Pancreas (tissue), 10 donors: ENCODE measurements around the gene TSC22D4. TPM values are rescaled to one million over a fixed set of nuclear protein-coding genes. Genes with fewer than 3 reads are reported as not detected.
A peak's percentile ranks its signal among the peaks of the same experiment; 100 is the strongest.

ENCODE experiments used
- ATAC-seq, 4 donors: fragments of 200-7000 bp; cut with Tn5 transposase; one replicate each; pipeline versions ENCODE4 v1.8.0 to v1.9.1; 2020; ENCODE audit warnings: mild to moderate bottlenecking in 4 of 4, moderate library complexity in 4 of 4
- DNase-seq, 6 donors: peaks; one replicate each; pipeline ENCODE4 v3.0.0-alpha.2; 2020
- FAIRE-seq: peaks from 2 replicates; lab custom pipeline; 2012; peaks lifted over from hg19 to GRCh38; lab: Jason Lieb, UNC
- H3K27ac ChIP-seq, 4 donors: fragments of 200-600 bp; sonication (generic); 1 replicate in 3 of 4; 2 replicates in 1 of 4; pipeline versions ENCODE4 v1.5.0 to v1.8.0; 2020
- H3K27me3 ChIP-seq, 4 donors: fragments of 200-600 bp; one replicate each; pipeline ENCODE4 v1.8.0; 2021
- H3K36me3 ChIP-seq, 3 donors: fragments of 200-600 bp; sonication (generic) in 1 of 3; one replicate each; pipeline versions ENCODE4 v1.5.0 to v1.8.0; 2020 to 2021
- H3K4me1 ChIP-seq, 3 donors: fragments of 200-600 bp; one replicate each; pipeline ENCODE4 v1.8.0; 2021
- H3K4me3 ChIP-seq, 4 donors: fragments of 200-600 bp; sonication (generic) in 2 of 4; one replicate each; pipeline versions ENCODE4 v1.5.0 to v1.8.0; 2020 to 2021
- H3K9me3 ChIP-seq, 4 donors: fragments of 200-600 bp; one replicate each; pipeline ENCODE4 v1.8.0; 2021
- CTCF ChIP-seq, 4 donors: fragments of 200-600 bp; sonication (generic) in 3 of 4; IDR thresholded peaks; one replicate each; pipeline versions ENCODE4 v1.5.0 to v1.8.0; 2021; ENCODE audit warnings: antibody characterized with exemption in 4 of 4
- WGBS, 2 donors: extraction: QIAGEN DNeasy Blood & Tissue Kit; methylation state at CpG; one replicate each; pipeline ENCODE4 v1.1.7; 2013; 5-methylcytosine and 5-hydroxymethylcytosine counted together
- intact Hi-C, 3 donors: fragments of 100-400 bp; cut with DNase I; formaldehyde crosslinking; loops; one replicate each; pipeline versions ENCODE4 v1.11.1 to v1.14.2; 2022
- polyA plus RNA-seq, 2 donors: library from polyadenylated mRNA; stranded (reverse); fragments of 200-250 nt; gene quantifications; one replicate each; pipeline ENCODE4 v1.2.3, GENCODE V29; 2013
- total RNA-seq, 6 donors: library from RNA; stranded (reverse); fragmentation: NEBNext Ultra II Directional in 4 of 6; extraction: Animal tissue kit (Norgen Biotek cat#: 25700) in 4 of 6; gene quantifications; one replicate each; pipeline versions ENCODE4 v1.2.1 to v1.2.4, GENCODE V29; 2021 to 2023
- donor health status: healthy with polysubstance abuse.
- donor health status: DM: no; HTN: no; CAD: no; lungs with moderate emphysema.
- donor health status: DM: no; HTN: no; CAD: no.
- donor health status: control.
- donor health status: control.
- donor health status: Bipolar disorder and iron deficiency.
- donor health status: DM: yes; HTN: yes; CAD: no.
- donor health status: DM: no; HTN: no; CAD: no.
- donor health status: DM: no; HTN: no; CAD: no.
- donor health status: DM: yes; HTN: yes; CAD: no.

The TSC22D4 gene
- total and polyA plus RNA-seq, 8 donors: 17.4 to 44.6 (median 20.8) TPM

GRCh38 chr7:100483722-100484672 is 5.0 kb upstream of the TSC22D4 start, which contains the start of gene NYAP1:
Gene NYAP1, plus strand, starts transcription at chr7:100483927. Its CDS starts 1,385 bp downstream, at chr7:100485312.
- WGBS, 2 donors: 28 to 70% methylated on average over 15 to 45 of the region's 45 CpGs
- peak within 1 kb of the TSS; percentile 49 to 55 (median 50) for H3K4me3 ChIP-seq
- peak in 5 of 6 donors; percentile 51 to 85 (median 69) for DNase-seq
- H3K36me3 ChIP-seq: no peaks in the 10 kb centered on the region
- peak; percentile 32 to 53 (median 50) for ATAC-seq
- H3K9me3 ChIP-seq: no peaks in the 10 kb centered on the region
- no peaks in the 10 kb centered on the region for H3K27me3 ChIP-seq
- TF ChIP-seq CTCF (IDR thresholded peaks at IDR 0.05): no peak
- intact Hi-C loops: loop anchor here in 1 of 3 donors (10.0 kb wide), 1 partner anchor 51 kb away; the partner anchor contains the start of gene AGFG2
- FAIRE-seq: no peak
- peaks cover 0 to 8% (median 7%) of the 10 kb centered on the region in 3 donors for H3K4me1 ChIP-seq
- H3K27ac ChIP-seq: peak within 1 kb of the TSS in 1 of 4 donors; percentile 22

DNA sequence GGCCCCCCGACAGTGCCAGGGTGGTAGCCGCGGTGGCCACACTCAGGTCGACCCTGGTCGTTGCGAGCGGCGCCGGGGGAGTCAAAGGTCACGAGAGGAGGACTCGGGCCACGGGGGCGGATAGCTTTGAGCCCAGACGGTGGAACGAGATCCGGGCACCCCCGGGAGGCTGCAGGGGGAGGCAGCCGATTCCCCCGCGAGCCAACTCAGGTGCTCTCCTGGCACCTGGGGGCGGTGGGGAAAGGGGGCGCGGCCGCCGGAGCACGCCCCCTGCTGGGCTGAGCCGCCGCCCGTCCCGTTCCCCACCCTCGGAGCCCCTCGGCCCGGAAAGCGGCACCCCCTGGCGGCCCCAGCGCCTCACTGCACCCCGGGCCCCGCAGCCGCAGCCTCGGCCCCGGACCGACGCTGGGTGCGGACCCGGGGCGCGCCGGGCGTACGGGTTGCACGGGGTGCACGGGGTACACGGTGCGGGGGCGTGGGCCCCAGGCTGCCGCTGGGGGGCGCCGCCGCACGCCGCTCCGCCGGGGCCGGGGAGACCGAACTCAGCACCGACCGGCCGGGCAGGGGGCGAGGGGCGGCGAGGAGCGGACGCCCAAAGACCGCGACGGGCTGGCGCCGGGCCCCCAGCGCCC is 4.2 kb upstream of the TSC22D4 start:
- Histone ChIP-seq H3K4me1 (peaks cover 0 to 8% (median 7%) of the 10 kb centered on the region in 3 donors), H3K27ac (peak overlapping the region in 1 of 4 donors; percentile 22), H3K36me3 (no peaks in the 10 kb centered on the region), H3K4me3 (peak overlapping the region; percentile 49 to 55 (median 50)), H3K27me3 (no peaks in the 10 kb centered on the region), H3K9me3 (no peaks in the 10 kb centered on the region)
- TF ChIP-seq CTCF (IDR thresholded peaks at IDR 0.05): peak; percentile 89 to 98 (median 93)
- intact Hi-C loops: loop anchor here in 1 of 3 donors (10.0 kb wide), 1 partner anchor 52 kb away; the partner anchor contains the start of gene AGFG2
- ATAC-seq (peak; percentile 57 to 73 (median 71)), FAIRE-seq (no peak), DNase-seq (peak in 5 of 6 donors; percentile 59 to 93 (median 78))
- WGBS, 2 donors: 0 to 1% methylated on average over 44 to 79 of the region's 79 CpGs

GRCh38 chr7:100482728-100483089 is 3.7 kb upstream of the TSC22D4 start:
- H3K4me1 ChIP-seq: peaks cover 0 to 8% (median 7%) of the 10 kb centered on the region in 3 donors
- no peak overlapping the region for H3K27ac ChIP-seq
- H3K4me3 ChIP-seq: peak overlapping the region; percentile 49 to 55 (median 50)
- no peak for FAIRE-seq
- no peak for TF ChIP-seq CTCF (IDR thresholded peaks at IDR 0.05)
- no peaks in the 10 kb centered on the region for H3K9me3 ChIP-seq
- H3K27me3 ChIP-seq: no peaks in the 10 kb centered on the region
- no peak for ATAC-seq
- WGBS, 2 donors: 29 to 32% methylated on average over 14 of the region's 14 CpGs
- intact Hi-C loops: loop anchor here in 1 of 3 donors (10.0 kb wide), 1 partner anchor 52 kb away; the partner anchor contains the start of gene AGFG2
- DNase-seq: no peak
- no peaks in the 10 kb centered on the region for H3K36me3 ChIP-seq

GRCh38 chr7:100481466-100481865 is 2.5 kb upstream of the TSC22D4 start:
- Histone ChIP-seq H3K27me3 (no peaks in the 10 kb centered on the region), H3K27ac (no peak overlapping the region), H3K4me1 (peaks cover 0 to 18% (median 10%) of the 10 kb centered on the region in 3 donors), H3K9me3 (no peaks in the 10 kb centered on the region), H3K4me3 (no peak overlapping the region), H3K36me3 (no peaks in the 10 kb centered on the region)
- intact Hi-C loops: loop anchor here in 1 of 3 donors (10.0 kb wide), 1 partner anchor 53 kb away; the partner anchor contains the start of gene AGFG2
- FAIRE-seq: no peak
- WGBS, 2 donors: 86% methylated on average over 1 of the region's 1 CpG
- no peak for DNase-seq
- ATAC-seq: no peak
- no peak for TF ChIP-seq CTCF (IDR thresholded peaks at IDR 0.05)
